ENCODE measurements around the gene SLC66A1.

Gene SLC66A1

DNA sequence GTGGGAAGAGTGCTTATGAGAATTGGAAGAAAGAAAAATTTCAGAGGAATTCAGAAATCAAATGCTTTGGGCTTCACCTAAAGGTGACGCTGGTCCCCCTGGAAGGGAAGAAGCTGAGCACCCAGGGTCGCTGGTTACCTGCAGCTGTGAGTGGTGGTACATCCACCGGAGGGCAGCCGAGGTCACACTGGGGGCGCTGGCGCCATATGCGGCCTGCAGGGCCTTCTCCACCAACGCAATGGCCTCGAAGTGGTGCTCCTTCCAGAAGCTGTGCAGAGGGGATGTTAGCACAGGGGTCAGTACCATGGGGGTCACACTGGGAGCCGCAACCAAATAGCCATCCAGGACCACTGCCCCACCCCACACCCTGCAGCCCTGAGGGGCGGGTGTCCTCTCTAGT, 6.2 kb upstream of the SLC66A1 start:
- DNase-seq (ENCODE audit: low spot score): no peak

DNA sequence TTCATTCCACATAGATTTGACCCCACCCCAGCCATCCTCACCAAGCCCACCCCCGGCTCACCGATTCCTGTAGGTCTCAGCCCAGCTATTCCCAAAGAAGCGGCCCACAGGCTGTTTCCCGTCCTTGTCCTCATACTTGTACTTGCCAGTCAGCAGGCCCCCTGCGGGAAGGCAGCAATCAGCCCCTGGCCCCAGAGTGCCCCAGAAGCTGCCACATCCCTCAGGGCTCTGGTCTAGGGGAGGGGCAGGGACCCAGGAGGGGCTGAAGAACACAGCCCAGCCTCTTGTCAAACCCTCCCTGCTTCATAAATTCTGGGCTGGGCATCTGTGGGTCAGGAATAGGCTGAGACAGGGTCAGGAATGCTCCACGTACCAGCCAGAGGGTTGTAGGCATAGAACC, 5.2 kb upstream of the SLC66A1 start:
- no peak for DNase-seq (ENCODE audit: low spot score)

DNA sequence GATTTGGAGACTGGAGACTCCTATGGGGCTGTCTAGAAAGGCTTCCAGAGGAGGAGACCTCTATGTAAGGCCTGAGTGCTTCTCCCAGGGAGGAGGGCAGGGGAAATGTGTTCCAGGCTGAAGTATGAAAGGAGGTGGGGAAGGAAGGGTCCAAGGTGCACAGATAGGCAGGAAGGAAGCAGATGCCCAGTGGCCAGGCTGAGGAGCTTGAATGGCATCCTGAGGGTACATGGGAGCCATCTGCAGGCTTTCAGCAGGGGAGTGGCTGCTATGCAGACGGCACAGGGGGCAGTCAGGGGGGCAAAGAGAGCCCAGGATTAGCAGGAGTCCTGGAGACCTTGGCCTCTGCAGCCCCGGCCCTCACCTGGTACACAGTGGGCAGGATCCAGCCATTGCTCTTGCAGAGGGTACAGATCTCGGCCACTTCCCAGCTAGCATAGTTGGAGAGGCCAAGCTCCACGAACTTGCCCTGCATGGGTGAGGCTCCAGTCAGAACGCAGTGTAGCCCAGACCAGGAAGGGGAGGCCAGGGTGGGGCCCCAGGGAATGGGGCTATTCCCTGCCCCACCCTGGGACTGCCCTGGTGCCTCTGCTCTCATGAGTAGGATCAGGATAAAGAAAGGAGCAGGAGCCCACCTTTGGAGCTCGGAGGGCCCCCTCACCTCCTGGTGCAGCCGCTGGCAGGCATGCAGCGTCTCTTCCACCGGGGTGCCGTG, 4.2 kb upstream of the SLC66A1 start:
- DNase-seq (ENCODE audit: low spot score): no peak

DNA sequence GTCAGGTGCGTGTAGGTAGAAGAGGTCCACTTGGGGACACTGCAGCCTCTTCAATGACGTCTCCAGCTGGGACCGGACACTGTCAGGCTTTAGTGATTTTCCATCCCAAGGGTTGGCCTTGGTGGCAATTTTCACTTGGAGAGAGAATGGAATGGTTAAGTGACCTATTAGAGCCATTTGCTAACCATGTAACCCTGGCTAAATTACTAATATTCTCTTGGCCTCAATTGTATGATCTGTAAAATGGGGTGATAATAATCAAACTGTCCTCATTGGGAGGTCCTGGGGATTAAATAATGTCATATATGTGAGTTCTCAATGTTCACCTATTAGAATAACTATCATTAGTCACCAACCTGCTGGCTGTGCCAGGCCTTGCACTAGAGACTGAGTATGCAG, 3.6 kb upstream of the SLC66A1 start:
- DNase-seq (ENCODE audit: low spot score): no peak

DNA sequence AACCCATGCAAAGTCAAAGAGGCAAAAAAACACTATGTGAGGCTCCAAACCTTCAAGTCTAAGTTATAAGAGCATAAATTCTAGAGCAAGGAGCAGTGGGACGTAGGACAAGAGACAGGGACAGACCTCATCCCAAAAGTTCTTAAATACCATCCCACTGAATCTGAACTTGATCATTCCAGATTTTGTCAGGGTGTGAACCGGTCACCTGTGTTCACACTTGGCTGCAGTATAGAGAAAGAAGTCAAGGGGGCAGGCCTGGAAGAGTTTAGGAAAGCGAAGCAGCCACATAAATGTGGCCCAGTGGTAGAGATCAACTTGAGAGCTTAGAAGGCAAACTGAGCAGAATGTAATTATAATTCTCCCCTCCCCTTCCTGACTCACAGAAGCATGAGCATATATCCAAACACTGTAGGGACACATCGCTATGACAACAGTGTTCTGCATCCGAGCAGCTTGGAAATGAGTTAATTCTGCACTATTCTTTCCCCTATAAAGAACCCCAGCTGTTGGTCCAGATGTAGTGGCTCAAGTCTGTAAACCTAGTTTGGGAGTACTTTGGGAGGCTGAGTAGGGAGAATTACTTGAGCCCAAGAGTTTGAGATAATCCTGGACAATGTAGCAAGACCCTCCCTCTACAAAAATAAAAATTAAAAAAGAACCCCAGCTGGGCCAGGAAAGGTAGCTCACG, 2.9 kb upstream of the SLC66A1 start:
- DNase-seq (ENCODE audit: low spot score): no peak

DNA sequence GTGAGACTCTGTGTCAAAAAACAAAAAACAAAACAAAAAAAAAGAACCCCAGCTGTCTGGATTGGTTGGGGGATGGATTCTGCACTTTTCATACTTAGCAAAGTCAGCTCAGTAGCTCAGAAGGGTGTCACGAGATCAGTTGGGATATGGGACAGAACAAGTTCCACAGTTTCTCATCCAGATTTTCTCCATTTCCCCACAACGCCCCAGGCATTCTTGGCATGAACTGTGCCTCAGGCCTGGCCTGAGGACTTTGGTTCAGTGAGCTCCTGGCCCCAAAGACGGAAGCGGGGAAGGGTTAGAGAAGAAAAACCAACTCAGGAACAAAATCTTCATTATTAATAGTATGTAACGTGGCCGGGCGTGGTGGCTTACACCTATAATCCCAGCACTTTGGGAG, 2.1 kb upstream of the SLC66A1 start:
- no peak for DNase-seq (ENCODE audit: low spot score)

DNA sequence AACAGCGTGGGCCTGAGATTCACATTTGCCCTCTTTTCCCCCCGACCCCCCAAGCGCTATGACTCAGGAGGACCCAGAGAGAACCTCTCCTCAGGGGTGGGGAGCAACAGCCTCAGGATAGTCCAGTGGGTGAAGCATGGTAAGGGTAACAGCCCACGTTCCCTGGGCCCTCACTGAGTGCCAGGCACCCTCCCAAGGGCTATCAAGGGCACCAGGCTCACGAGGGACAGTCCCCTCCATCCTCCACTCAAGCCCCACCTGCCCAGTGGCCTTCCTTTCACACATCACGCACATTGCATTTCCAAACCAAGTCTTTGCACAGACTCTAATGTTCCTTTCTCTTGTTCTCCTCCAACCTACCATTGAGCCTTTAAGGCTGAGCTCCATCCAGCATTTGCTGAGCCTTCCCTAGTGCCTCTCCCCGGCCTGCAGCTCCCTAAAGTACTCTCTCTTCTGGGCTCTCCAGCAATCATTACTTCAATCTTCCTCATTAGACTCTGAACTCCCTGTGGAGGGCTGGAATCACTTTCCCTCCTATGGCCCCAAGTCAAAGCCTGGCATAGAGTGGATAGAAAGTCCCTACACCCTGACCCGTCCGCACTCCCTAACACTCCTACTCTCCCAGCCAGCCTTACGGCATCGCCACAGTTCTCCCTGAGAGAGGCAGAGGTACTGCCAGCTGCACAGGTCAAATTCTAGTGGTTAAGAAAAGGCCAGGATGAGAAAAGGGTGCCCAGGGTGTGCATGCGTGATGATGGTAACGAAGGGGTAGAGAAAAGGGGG, 1.2 kb upstream of the SLC66A1 start:
- DNase-seq (ENCODE audit: low spot score): no peak

DNA sequence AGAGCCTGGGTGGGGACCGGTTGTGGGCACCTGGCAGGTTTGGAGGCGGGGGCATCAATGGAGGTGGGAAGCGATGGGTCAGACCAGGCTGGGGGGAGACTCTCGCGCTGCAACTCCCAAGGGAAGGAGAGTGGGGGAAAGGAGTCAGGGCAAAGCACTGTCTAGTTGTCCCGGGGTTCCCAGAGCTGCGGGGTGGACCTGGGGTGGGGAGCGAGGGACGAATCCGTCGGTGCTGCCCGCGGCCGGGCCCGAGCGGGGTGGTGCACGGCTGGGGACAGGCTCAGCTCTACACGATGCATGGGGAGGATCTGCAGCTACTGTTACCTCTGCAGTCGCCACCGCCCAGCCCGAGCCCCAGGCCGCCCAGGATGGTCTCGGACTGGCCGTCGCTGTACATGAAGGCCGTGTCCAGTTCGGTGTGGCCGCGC, 609 bp upstream of the SLC66A1 start:
- no peak for DNase-seq (ENCODE audit: low spot score)

DNA sequence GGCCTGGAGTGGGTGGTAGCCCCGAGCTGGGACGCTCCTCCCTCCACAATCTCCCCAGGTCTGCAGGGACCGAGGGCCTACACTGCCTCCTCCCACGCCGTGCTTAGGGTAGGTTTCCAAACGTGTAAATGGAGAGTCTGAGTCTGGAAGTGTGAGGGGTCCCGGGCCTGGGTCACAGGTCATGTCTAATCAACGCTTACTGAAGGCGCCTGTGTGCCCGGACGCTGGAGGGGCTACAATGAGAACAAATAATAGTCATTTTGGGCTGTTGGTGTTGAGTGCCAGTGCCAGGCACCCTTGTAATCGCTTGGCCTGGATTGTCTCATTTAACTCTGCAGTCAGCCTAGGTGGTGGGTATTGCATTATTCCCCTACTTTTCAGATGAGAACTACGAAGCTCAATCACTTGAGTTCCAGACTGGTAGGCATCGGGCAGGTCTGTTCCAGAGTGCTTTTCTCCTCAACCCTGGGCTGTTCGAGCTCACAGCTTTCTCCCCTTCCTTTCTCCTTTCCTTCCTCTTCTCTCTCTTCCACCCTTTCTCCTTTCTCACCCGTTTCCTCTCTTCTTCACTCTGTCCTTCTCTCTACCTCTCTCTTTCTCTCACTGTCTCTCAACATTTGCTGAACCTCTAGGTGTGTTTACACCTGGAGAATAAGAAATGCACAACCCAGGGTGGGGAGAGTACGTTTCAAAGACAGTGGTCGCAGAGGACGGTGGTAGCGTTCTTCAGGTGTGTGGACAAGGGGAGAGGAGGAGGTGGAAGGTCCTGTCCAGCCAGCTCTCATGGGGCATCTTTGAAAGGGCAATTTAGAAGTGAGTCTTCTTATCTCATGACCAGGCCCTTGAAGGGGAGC, 883 bp downstream of the SLC66A1 start:
- peak; percentile 40 for DNase-seq (ENCODE audit: low spot score)

DNA sequence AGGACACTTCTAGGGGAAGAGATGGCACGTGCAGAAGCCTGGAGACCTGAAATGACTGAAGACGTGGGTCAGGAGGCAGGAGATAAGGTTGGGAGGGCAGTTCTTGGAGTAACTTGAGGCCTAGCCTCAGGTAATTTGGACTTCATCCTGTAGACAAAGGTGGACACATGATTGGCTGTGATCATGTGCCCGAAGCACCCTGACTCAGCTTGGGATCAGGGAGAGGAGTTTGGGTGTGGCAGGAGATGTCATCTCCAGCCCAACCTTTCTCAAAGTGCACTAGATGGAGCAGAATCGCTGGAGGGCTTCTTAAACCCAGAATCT, 1.5 kb downstream of the SLC66A1 start:
- DNase-seq (ENCODE audit: low spot score): no peak

DNA sequence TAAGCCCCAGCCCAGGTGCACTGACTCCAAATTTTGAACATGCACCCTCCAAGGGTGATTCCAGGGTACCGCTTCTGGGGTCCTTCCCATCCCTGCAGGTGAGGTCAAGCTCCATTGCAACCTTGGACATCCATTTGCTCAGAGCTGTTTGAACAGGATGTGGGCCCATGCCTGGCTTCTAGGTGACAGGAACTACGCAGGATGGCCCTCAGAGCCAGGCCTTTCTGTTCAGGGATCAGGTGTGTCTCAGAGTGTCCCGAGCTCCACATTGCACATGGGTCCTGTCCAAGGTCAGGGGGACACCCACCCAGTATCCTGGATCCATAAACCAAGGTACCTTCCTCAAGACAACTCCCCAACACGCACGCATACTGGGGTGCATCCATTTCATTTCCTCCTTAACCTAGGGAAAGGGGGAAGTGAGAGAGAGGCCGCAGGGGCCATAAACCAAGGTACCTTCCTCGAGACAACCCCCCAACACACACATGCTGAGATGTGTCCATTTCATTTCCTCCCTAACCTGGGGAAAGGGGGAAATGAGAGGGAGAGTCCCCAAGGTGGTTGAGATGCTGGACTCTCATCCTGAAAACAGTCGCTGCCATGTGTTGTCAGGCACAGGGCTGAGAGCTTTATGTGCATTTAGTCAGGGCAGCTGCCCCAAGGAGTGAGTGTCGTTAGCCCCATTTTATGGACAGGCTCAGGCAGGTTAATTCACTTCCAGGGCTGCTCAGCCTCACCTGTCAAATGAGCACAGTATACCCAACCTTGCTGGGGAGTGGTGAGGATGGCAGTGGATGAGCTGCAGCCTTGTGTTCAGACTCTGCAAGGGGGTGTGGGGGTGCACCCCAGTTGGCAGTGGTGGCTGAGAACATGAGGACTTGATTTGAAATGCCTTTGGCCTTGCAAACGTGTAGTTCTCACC, 2.1 kb downstream of the SLC66A1 start:
- DNase-seq (ENCODE audit: low spot score): no peak

DNA sequence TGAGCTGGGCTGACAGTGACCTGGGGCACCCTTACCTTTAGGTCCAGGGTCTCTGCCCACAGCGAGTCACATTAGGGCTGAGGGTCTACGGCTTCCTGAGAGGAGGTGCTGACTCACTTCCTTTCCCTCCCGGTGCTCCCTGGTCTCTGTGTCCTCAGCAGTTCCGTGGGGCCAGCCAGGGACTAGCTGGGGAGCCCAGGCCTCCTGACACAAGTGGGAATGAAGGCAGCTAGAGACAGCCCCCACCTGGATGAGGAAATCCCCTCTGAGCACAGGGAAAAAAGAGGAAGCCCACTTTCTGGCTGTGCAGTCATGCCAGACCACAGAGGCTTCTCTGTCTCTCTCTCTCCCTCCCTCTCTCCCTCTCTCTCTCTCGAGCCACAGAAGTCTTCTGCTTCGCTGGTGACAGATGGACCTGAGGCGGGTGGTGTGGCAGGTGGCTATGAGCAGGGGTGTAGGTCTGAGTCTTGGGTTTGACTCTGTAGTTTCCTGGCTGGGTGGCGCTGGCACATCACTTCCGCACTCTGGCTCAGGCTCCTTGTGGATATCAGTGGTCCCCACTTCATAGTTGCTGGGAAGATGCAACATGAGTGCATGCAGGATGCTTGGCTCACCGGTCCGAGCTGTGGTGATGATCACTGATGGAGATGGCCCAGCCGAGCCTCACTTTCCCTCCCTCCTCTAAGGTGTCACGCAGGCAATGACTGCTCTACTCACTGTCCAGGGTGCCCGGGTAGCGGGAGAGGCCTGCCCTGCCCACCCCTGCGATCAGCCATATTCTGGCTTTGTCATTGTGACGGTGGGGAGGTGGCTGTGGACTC, 3.5 kb downstream of the SLC66A1 start:
- no peak for DNase-seq (ENCODE audit: low spot score)

DNA sequence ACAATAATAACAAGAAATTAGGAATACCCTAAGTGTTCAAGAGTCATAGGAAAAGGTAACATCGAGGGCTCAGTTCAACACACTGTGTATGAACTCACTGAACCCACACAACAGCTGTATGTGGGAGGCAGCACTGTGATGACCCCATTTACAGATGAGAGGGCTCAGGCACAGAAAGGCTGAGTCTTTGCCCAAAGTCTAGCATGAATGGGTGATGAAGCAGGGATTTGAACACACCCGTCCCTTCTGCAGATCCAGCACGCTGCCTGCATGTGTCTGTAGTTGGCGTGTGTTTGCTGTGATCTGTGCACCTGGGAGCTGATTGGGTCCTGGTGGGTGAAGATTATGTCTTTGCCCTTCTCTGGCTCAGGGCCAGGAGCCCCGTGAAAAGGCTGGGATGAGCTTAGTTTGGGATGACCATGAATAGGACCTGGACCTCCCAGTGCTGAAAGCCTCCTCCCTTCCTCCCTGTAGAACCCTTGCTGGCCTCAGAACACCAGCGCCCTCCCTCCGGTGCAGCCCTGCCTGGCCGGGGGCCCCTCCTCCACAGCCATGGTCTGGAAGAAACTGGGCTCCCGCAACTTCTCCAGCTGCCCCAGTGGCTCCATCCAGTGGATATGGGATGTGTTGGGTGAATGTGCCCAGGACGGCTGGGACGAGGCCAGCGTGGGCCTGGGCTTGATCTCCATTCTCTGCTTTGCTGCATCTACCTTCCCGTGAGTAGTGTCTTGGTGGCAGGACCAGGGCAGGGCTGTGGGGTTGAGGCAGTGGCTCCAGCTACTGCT, 5.2 kb downstream of the SLC66A1 start:
- DNase-seq (ENCODE audit: low spot score): no peak

DNA sequence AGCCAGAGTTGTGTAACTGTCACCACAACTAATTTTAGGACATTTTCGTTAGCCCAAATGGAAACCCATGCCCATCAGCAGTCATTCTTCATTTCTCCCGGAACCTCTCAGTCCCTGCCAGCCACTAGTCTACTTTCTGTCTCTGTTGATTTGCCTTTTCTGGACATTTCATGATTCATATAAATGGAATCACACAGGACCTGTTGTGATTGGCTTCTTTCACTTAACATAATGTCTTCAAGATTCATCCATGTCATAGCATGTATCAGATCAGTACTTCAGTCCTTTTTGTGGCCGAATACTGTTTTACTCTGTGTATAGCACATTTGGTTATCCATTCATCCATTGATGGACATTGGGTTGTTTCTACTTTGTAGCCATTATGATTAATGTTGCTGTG, 7.1 kb downstream of the SLC66A1 start:
- no peak for DNase-seq (ENCODE audit: low spot score)

DNA sequence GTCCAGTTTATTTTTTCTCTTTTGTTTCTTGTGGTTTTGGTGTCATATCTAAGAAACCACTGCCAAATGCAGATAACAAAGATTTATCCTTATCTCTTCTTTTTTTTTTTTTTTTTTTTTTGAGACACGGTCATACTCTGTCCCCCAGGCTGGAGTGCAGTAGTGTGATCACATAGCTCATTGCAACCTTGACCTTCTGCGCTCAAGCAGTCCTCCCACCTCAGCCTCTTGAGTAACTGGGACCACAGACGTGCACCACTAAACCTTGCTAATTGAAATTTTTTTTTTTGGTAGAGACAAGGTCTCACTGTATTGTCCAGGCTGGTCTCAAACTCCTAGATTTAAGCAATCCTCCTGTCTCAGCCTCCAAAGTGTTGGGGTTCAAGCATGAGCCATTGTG, 8.9 kb downstream of the SLC66A1 start:
- DNase-seq (ENCODE audit: low spot score): no peak

DNA sequence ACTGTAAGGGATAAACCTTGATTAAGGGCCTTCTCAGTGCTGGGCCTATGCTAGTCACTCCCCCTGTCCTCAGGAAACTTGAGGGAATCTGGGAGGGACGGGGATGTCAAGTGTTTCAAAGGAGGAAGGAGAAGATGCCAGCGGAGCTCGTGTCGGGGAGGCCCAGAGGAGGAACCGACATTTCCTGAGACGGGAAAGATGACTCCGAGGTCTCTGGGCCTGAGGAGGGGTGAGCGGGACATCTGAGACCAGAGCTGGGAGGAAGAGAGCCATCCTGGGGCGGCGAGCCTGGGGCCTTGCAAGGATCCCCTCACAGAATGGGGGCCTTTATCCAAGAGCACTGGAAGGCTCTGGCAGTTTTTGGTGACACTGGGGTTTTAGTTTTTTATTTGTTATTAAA, 10.4 kb downstream of the SLC66A1 start:
- no peak for DNase-seq (ENCODE audit: low spot score)

DNA sequence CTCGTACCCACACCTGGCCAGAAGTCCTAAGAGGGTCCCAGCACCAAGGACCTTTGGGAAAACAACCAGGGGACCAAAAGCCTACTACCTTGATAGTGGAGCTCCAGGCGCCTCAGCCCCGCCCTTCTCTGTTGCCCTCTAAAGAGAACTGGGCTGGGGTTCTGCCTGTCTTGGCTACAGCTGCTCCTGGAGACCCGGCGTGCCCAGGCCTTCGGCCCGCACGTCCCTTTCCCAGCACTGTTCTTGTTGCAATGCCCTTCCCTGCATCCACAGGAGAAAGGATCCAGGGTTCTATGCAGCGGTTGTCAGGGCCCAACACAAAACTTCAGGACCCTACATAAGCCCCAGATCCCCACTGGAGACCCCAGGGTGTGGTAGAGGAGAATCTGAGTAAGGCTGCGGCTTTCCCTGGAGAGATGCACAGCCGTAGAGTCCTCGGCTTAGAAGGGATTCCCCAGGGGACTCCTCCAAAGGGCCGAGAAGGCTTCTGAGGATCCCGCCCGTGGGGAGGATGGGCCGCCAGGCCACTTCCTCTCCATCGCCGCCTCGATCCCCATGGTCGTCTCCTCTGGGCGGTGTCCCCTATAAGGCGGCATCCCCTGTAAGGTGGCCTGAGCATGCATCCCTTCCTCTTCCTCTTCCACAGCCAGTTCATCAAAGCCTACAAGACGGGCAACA, 12.0 kb downstream of the SLC66A1 start:
- no peak for DNase-seq (ENCODE audit: low spot score)

DNA sequence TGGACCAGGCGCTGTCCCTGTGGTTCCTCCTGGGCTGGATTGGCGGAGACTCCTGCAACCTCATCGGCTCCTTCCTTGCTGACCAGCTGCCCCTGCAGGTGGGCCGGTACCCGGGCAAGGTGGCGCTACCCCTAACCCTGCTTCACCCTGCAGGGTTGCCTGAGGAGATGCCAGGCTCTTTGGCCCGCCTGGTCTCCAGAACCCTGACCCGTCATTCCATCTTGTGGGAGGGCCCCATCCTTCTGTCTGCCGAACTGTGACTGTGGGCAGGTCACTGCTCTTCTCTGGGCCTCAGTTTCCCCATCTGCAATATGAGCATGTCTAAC, 12.5 kb downstream of the SLC66A1 start:
- no peak for DNase-seq (ENCODE audit: low spot score)

DNA sequence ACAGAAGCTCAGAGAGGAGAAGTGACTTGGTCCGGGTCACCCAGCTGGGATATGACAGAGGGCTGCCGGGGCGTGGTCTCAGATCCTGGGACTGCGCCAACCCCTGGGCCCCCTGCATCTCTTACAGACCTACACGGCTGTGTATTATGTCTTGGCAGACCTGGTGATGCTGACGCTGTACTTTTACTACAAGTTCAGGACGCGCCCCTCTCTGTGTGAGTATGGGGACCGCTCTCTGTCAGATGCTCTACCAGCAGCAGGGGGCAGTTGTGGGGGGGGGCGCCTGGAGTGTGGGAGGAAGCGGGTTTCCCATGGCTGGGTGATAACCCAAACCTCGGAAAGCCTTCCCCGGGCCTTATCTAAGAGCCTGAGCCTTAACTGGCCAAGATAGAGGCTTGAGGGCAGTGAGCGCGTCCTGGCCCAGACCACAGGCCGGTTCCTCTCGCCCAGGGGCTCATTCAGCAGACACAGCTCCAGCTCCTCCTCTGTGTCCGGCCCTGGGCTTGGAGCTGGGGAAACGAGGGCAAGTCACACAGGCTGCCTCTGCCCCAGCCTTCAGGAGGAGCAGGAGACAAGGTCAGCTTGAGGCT, 13.3 kb downstream of the SLC66A1 start:
- no peak for DNase-seq (ENCODE audit: low spot score)
